ENCODE results near the gene KLHL41. TPM values are rescaled to one million over a fixed set of nuclear protein-coding genes. Genes with fewer than 3 reads are reported as not detected.

The KLHL41 gene
- total and polyA plus RNA-seq, 2 of the 13 experiments (the other 11 are each of a cell fraction or from before 2014, with no cell fraction given), result 0.07 to 0.31 TPM

DNA sequence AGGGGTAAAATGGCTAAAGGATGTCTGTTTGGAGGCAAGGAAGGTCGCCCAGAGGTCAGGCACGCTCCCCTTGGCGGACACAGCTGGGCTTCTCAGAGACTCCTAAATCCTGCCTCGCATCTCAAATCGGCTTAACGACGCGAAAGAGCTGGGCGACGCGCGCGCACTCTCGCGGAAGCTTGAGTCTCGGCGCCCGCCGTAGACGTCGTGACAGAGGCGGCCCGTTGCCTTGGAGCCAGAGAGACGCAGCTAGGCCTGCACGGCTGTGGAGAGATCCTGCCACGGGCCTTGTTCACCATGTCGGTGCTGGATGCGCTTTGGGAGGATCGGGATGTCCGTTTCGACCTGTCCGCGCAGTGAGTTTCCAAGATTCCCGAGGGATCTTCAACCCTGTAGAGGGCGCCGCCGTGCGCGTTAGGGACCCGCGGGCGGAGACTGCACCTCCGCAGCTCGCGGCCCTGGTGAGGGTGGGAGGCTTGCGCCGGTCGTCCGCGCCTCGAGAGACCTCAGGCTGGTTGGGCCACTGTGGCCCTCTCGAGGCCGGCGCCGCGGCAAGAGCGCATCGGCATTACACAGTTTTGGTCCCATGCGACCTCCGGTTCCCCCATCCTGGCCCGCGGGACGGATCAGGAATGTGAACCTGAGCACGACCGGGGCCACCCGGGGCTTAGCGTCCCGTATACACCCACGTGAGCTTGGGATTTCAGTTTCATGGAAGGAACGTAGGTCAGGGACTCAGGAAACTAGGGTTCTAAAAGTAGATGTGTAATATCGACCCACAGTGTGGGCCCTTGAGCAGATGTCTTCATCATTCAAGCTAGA lies 30.0 kb upstream of the KLHL41 start, which contains the start of gene BBS5 (continued):
- TF ChIP-seq REXO4 (CRISPR knock-in tag; IDR thresholded peaks at IDR 0.05; ENCODE audit: borderline replicate concordance) (no peak), MIER2 (CRISPR knock-in tag; IDR thresholded peaks at IDR 0.05) (no peak), ZNF331 (CRISPR knock-in tag; IDR thresholded peaks at IDR 0.05) (peak; percentile 89; the same call in 1 of the 2 replicates), EED (CRISPR knock-in tag; IDR thresholded peaks at IDR 0.05) (peak; percentile 91), ZFP36 (IDR thresholded peaks at IDR 0.05; ENCODE audit: borderline replicate concordance, low read depth, low read length, partially characterized antibody) (no peak), CC2D1A (CRISPR knock-in tag; IDR thresholded peaks at IDR 0.05) (0 out of 2 replicates have a peak, but pooled peaks have one; percentile 7), RBAK (CRISPR knock-in tag; IDR thresholded peaks at IDR 0.05) (peak; percentile 75; the same call in 1 of the 2 replicates), ZSCAN22 (CRISPR knock-in tag; IDR thresholded peaks at IDR 0.05) (no peak), SAFB2 (CRISPR knock-in tag; IDR thresholded peaks at IDR 0.05; ENCODE audit: borderline replicate concordance, low read depth) (peak; percentile 91; the same call in 1 of the 2 replicates), XRCC5 (optimal IDR thresholded peaks at IDR 0.05; ENCODE audit: low read length) (peak; percentile 93), KLF9 (CRISPR knock-in tag; IDR thresholded peaks at IDR 0.05; ENCODE audit: low read depth) (0 out of 2 replicates have a peak, but pooled peaks have one; percentile 77), LCORL (IDR thresholded peaks at IDR 0.05) (no peak), LCORL (CRISPR knock-in tag; IDR thresholded peaks at IDR 0.05) (peak; percentile 95), WIZ (CRISPR knock-in tag; IDR thresholded peaks at IDR 0.05) (peak; percentile 96), KDM5B (CRISPR knock-in tag; IDR thresholded peaks at IDR 0.05; ENCODE audit: borderline replicate concordance) (peak; percentile 96), ZNF263 (CRISPR knock-in tag; IDR thresholded peaks at IDR 0.05) (no peak), ZNF605 (CRISPR knock-in tag; IDR thresholded peaks at IDR 0.05) (peak; percentile 98)
- TF ChIP-seq, protein P1, sequence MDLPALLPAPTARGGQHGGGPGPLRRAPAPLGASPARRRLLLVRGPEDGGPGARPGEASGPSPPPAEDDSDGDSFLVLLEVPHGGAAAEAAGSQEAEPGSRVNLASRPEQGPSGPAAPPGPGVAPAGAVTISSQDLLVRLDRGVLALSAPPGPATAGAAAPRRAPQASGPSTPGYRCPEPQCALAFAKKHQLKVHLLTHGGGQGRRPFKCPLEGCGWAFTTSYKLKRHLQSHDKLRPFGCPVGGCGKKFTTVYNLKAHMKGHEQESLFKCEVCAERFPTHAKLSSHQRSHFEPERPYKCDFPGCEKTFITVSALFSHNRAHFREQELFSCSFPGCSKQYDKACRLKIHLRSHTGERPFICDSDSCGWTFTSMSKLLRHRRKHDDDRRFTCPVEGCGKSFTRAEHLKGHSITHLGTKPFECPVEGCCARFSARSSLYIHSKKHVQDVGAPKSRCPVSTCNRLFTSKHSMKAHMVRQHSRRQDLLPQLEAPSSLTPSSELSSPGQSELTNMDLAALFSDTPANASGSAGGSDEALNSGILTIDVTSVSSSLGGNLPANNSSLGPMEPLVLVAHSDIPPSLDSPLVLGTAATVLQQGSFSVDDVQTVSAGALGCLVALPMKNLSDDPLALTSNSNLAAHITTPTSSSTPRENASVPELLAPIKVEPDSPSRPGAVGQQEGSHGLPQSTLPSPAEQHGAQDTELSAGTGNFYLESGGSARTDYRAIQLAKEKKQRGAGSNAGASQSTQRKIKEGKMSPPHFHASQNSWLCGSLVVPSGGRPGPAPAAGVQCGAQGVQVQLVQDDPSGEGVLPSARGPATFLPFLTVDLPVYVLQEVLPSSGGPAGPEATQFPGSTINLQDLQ (CRISPR knock-in tag; IDR thresholded peaks at IDR 0.05), result no peak; the same call in 1 of the 2 replicates
- TF ChIP-seq, protein P2, sequence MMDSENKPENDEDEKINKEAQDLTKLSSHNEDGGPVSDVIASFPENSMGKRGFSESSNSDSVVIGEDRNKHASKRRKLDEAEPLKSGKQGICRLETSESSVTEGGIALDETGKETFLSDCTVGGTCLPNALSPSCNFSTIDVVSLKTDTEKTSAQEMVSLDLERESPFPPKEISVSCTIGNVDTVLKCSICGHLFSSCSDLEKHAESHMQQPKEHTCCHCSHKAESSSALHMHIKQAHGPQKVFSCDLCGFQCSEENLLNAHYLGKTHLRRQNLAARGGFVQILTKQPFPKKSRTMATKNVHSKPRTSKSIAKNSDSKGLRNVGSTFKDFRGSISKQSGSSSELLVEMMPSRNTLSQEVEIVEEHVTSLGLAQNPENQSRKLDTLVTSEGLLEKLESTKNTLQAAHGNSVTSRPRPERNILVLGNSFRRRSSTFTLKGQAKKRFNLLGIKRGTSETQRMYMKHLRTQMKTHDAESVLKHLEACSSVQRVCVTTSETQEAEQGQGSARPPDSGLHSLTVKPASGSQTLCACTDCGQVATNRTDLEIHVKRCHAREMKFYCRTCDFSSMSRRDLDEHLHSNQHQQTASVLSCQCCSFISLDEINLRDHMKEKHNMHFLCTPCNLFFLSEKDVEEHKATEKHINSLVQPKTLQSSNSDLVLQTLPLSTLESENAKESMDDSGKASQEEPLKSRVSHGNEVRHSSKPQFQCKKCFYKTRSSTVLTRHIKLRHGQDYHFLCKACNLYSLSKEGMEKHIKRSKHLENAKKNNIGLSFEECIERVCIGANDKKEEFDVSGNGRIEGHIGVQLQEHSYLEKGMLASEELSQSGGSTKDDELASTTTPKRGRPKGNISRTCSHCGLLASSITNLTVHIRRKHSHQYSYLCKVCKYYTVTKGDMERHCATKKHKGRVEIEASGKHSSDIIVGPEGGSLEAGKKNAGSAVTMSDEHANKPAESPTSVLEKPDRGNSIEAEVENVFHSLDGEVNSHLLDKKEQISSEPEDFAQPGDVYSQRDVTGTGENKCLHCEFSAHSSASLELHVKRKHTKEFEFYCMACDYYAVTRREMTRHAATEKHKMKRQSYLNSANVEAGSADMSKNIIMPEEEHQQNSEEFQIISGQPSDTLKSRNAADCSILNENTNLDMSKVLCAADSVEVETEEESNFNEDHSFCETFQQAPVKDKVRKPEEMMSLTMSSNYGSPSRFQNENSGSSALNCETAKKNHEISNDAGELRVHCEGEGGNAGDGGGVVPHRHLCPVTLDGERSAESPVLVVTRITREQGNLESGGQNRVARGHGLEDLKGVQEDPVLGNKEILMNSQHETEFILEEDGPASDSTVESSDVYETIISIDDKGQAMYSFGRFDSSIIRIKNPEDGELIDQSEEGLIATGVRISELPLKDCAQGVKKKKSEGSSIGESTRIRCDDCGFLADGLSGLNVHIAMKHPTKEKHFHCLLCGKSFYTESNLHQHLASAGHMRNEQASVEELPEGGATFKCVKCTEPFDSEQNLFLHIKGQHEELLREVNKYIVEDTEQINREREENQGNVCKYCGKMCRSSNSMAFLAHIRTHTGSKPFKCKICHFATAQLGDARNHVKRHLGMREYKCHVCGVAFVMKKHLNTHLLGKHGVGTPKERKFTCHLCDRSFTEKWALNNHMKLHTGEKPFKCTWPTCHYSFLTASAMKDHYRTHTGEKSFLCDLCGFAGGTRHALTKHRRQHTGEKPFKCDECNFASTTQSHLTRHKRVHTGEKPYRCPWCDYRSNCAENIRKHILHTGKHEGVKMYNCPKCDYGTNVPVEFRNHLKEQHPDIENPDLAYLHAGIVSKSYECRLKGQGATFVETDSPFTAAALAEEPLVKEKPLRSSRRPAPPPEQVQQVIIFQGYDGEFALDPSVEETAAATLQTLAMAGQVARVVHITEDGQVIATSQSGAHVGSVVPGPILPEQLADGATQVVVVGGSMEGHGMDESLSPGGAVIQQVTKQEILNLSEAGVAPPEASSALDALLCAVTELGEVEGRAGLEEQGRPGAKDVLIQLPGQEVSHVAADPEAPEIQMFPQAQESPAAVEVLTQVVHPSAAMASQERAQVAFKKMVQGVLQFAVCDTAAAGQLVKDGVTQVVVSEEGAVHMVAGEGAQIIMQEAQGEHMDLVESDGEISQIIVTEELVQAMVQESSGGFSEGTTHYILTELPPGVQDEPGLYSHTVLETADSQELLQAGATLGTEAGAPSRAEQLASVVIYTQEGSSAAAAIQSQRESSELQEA (CRISPR knock-in tag; IDR thresholded peaks at IDR 0.05; ENCODE audit: not compliant biosample characterization), result peak; percentile 91

All from HepG2 (cell line).